Activated naive CD4-positive, alpha-beta T cell treated with anti-CD3 and anti-CD28 coated beads, Interleukin-2, amount 50 U/mL, for 24 hours (primary cell): ENCODE data around the gene POLR3E.

Experiments
- H3K27ac Mint-ChIP-seq: one replicate; pipeline ENCODE4 v1.8.0; 2021; ENCODE audit warnings: mild to moderate bottlenecking, mixed read lengths
- H3K27me3 Mint-ChIP-seq: one replicate; pipeline ENCODE4 v1.8.0; 2021; ENCODE audit warnings: mixed read lengths
- H3K36me3 Mint-ChIP-seq: one replicate; pipeline ENCODE4 v1.8.0; 2021; ENCODE audit warnings: mixed read lengths
- H3K4me1 Mint-ChIP-seq: one replicate; pipeline ENCODE4 v1.8.0; 2021; ENCODE audit warnings: mixed read lengths
- H3K4me3 Mint-ChIP-seq: one replicate; pipeline ENCODE4 v1.8.0; 2021; ENCODE audit warnings: mild to moderate bottlenecking, mixed read lengths
- H3K9me3 Mint-ChIP-seq: one replicate; pipeline ENCODE4 v1.8.0; 2021; ENCODE audit warnings: mixed read lengths

The POLR3E gene

GRCh38 chr16:22373662-22374310 lies 76.6 kb downstream of the POLR3E start:
- Mint-ChIP-seq H3K27ac (peak overlapping the region; percentile 97), H3K9me3 (no peaks in the 10 kb centered on the region), H3K4me3 (peak overlapping the region; percentile 97), H3K27me3 (no peaks in the 10 kb centered on the region), H3K36me3 (no peaks in the 10 kb centered on the region), H3K4me1 (peaks cover 49% of the 10 kb centered on the region)

DNA sequence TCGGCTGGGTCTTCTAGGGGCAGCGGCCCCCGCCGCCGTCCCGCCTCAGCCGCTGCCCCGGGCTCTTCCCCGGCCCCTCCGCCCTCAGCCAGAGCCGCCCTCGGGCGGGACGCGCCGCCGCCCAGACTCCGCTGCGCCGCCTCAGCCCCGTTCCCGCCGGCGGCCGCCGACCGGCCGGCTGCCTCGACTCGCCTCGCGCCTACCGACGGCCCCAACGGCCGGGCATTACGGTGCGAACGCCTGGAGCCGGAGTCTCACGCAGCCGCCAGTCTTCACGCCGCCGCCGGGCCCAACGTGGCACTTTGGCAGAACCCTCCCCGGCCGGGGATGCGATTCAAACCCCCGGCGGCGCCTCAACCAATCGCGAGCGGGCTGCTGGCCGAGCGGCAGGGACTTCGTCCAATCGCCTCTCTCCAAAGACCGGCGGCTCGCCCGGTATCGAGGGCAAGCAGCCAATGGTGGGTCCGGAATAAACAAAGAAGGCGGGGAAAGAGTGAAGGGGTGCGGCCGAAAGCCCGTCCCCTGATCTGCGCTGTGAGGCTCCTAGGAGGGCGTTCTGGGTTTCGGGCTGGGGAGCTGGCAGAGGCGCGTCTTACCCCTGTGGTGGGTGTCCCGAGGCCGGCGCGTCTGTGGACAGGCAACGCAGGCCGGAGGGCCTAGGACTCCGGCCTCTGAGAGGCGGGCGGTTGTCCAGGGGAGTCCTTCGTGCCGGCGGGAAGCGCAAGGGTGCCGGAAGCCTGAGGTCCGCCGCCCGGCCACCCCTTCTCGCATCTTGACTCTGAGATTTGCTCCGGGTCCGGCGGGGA lies 77.3 kb downstream of the POLR3E start, which contains the start of gene CDR2:
CDR2 (minus strand) TSS at position 309 of the 806 bp plus-strand sequence. CDS start 310 bp downstream, outside the sequence.
- no peaks in the 10 kb centered on the region for H3K36me3 Mint-ChIP-seq
- peaks cover 42% of the 10 kb centered on the region for H3K4me1 Mint-ChIP-seq
- H3K27me3 Mint-ChIP-seq, result no peaks in the 10 kb centered on the region
- peak within 1 kb of the TSS; percentile 97 for H3K27ac Mint-ChIP-seq
- peak within 1 kb of the TSS; percentile 97 for H3K4me3 Mint-ChIP-seq
- H3K9me3 Mint-ChIP-seq, result no peaks in the 10 kb centered on the region

DNA sequence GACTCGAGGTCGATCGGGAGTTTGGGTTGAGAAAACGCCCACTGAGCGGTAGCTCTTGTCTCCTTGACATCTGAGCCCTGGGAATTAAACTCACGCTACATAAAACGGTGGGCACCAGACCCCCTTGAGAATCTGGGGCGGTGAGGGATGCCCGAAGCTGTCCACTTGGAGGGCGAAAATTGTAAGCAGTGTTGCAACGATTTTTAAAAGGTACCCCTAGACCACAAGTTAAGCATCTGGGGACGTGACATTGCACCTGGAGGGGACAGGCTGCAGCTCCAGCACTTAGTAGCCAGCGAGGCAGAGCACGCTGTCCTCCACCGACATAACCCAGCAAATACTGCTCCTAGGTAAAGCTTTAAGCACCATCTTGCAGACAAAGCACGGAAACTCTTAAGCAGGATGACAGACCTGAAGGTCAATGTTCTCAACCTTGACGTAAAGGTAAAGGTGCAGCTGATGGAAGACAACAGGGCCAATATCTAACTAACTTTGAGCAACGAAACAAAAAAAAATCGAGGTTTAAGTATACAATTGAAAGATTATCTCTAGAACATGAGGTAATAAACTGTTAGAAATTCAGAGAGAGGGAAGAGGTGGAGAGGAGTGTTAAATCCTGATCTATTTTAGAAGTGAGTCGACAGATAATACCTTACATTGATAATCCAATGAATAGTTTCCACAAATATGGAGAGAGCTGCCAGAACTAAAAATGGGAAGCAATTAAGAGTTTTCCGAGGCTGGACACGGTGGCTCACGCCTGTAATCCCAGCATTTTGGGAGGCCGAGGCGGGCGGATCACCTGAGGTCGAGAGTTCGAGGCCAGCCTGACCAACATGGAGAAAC lies 78.1 kb downstream of the POLR3E start:
- H3K27me3 Mint-ChIP-seq, result no peaks in the 10 kb centered on the region
- peaks cover 38% of the 10 kb centered on the region for H3K4me1 Mint-ChIP-seq
- H3K27ac Mint-ChIP-seq, result no peak overlapping the region
- H3K9me3 Mint-ChIP-seq, result no peaks in the 10 kb centered on the region
- H3K36me3 Mint-ChIP-seq, result no peaks in the 10 kb centered on the region
- H3K4me3 Mint-ChIP-seq, result peak overlapping the region; percentile 96

- H3K36me3 Mint-ChIP-seq, result no peaks in the 10 kb centered on the region
- no peaks in the 10 kb centered on the region for H3K9me3 Mint-ChIP-seq
- H3K4me3 Mint-ChIP-seq, result peak overlapping the region; percentile 96
- H3K27ac Mint-ChIP-seq, result no peak overlapping the region
- peaks cover 38% of the 10 kb centered on the region for H3K4me1 Mint-ChIP-seq
- no peaks in the 10 kb centered on the region for H3K27me3 Mint-ChIP-seq
Measured at GRCh38 chr16:22375963-22376640, 78.9 kb downstream of the POLR3E start.

GRCh38 chr16:22379656-22380055 lies 82.4 kb downstream of the POLR3E start:
- no peaks in the 10 kb centered on the region for H3K9me3 Mint-ChIP-seq

DNA sequence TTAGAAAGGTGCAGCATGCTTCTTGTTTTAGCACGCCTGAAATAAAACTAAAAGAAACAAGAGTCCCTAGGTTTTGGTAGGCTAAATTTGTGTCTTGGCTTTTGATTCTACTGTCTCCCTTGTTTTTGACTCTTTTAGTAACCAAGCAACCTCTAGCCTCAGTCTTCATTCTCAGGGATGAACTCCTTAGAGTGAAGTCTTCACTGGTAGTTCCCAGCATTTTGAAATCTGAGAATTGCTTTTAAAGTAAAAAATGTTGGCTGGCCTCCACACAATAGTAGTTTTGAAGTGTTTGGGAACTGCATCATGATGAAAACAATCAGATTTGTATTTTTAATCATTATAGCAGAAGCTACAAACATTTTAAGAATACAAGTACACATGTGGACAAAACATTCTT lies 83.3 kb downstream of the POLR3E start:
- no peak overlapping the region for H3K4me3 Mint-ChIP-seq
- H3K36me3 Mint-ChIP-seq, result no peaks in the 10 kb centered on the region
- peak overlapping the region; percentile 66 for H3K27ac Mint-ChIP-seq
- no peaks in the 10 kb centered on the region for H3K27me3 Mint-ChIP-seq
- no peaks in the 10 kb centered on the region for H3K9me3 Mint-ChIP-seq
- peaks cover 29% of the 10 kb centered on the region for H3K4me1 Mint-ChIP-seq

More at GRCh38 chr16:22379656-22380055, 82.4 kb downstream of the POLR3E start:
- peak overlapping the region; percentile 72 for H3K27ac Mint-ChIP-seq
- no peaks in the 10 kb centered on the region for H3K27me3 Mint-ChIP-seq
- H3K4me1 Mint-ChIP-seq, result peaks cover 33% of the 10 kb centered on the region
- no peaks in the 10 kb centered on the region for H3K36me3 Mint-ChIP-seq
- no peak overlapping the region for H3K4me3 Mint-ChIP-seq

GRCh38 chr16:22381392-22381791 lies 84.2 kb downstream of the POLR3E start:
- Mint-ChIP-seq H3K27me3 (no peaks in the 10 kb centered on the region), H3K4me3 (peak overlapping the region; percentile 53), H3K9me3 (no peaks in the 10 kb centered on the region), H3K27ac (peak overlapping the region; percentile 87), H3K36me3 (no peaks in the 10 kb centered on the region), H3K4me1 (peaks cover 28% of the 10 kb centered on the region)

DNA sequence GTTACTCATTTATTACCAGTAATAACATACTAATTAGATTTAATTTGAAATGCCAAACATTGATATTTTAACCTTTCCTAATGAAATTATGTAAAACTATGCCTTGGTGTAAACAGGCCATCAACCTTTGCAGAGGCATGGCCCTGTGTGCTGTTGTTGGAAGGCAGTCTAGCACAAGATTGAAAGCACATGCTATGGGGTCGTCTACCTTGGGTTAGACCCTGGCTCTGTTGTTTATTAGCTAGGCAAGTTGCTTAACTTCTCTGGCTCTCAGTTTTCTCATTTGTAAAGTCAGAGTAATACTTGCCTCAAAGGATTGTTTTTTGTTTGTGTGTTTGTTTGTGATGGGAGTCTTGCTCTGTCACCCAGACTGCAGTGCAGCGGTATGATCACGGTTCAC lies 86.6 kb downstream of the POLR3E start:
- Mint-ChIP-seq H3K9me3 (no peaks in the 10 kb centered on the region), H3K4me3 (no peak overlapping the region), H3K27me3 (no peaks in the 10 kb centered on the region), H3K27ac (no peak overlapping the region), H3K4me1 (peaks cover 24% of the 10 kb centered on the region), H3K36me3 (no peaks in the 10 kb centered on the region)
